ENCODE data around the gene CDK5RAP3.

Gene CDK5RAP3

DNA sequence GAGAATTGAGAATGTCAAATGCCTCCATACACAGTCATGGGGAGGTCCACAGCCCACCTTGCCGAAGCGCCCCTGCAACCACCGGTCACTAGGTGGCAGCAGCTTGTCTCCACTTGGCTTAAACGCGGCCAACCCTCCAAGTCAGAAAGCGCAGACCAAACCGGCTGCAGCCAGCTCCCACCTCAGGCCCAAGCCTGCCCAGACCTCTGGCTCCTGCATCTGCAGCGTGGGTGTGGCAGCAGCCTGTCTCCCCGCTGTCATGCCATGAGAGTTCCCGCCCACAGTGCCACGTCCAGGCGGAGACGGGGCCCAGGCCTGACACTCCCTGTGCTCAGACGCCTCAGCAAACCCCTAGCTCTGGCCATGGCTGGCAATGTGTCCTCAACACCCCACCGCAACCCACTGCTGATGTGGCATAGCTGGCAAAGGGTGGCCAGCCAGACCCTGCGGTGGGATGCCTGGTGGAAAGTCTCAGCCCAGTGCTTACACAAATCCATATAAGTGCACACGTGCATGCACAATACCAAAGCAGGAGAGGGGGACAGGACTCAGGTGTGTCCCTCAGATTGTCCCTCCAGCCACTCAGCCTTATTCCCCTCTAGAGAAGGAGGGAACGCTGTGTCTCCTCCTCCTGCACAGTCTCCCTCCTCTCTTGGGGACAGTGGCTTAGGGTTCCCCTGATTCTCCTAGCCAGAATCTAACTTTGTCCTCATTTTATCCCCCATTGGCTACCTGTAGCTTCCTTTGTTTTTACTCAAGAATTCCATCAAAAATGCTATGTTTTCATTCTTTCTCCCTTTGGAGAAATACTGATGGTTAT lies 55.8 kb downstream of the CDK5RAP3 start:
- peak; percentile 87 for DNase-seq

GRCh38 chr17:48027322-48027981 lies 56.5 kb downstream of the CDK5RAP3 start:
- DNase-seq, result no peak

DNA sequence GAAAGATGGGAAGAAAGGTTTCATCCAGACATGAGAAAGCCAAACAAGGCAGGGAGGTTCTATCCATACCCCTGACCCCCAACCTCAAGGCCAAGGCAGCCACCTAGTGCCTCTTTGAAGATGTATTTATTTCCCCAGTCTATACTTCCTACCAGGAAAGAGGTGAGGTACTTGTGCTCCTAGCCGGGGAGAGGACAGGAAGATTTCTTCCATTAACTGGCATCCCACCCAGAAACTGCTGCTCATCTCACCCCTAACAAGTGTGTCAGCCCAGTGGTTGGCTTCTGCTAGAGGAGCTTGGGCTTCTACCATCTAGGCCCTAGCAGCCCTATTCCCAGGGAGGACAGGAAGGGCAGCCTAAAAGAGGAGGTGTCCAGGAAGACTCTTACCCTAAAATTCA lies 57.8 kb downstream of the CDK5RAP3 start:
- no peak for DNase-seq

DNA sequence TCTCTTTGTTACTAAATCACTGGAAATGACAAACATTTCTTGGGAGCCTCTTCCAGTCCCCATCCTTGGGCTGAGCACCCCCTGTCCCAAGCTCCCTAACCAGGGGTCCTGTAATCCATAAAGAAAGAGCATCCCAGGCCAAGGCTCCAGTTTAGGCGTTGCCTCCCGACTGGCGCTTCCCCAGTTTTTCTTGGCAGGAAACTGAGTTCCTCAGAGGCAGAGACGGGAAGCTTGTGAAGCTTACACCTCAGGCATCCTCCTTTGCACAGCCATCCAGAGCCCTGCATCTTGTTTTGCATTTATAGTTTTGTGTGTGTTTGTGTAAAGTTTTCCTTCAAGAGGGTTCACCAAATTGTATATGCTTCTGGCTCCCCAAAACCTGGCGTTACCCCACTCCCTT lies 59.6 kb downstream of the CDK5RAP3 start:
- DNase-seq, result no peak

Measured in fibroblast of skin of right biceps (primary cell).